ENCODE data around the gene FAM149A. TPM values are rescaled to one million over a fixed set of nuclear protein-coding genes. Genes with fewer than 3 reads are reported as not detected.

The FAM149A gene
- polyA plus RNA-seq, 1 donor, result 5.8 TPM

DNA sequence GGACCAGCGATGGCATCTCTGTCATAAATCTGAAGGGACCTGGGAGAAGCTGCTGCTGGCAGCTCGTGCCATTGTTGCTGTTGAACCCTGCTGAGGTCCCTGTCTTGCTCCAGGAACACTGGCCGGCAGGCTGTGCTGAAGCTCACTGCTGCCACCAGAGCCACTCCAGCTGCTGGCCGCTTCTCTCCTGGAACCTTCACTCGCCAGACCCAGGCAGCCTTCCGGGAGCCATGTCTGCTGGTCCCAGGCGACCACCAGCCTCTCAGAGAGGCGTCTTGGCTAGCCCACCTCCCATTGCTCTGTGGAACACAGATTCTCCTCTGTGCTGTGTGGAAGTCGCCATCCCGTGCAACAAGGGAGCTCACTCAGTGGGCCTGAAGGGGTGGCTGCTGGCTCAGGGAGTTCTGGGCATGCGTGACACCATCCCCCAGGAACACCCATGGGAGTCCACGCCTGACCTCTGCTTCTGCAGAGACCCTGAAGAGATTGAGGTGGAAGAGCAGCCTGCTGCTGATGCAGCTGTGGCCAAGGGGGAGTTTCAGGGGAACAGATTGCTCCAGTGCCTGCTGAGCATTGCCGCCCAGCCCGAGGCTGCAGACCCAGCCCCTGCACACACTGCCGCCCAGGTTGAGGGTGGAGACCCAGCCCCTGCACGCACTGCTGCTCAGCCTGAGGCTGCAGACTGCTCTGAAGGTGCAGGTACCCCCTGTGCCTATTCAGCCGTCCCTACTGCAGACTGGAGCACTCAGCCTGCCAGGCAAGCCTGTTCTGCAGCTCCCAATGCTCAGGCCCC, 53.7 kb downstream of the FAM149A start:
- DNase-seq (ENCODE audit: low read depth), result no peak

- no peak for DNase-seq (ENCODE audit: low read depth)
These were observed 54.5 kb downstream of the FAM149A start for GRCh38 chr4:186158966-186159365.

- no peak for DNase-seq (ENCODE audit: low read depth)
These were observed 55.1 kb downstream of the FAM149A start for GRCh38 chr4:186159613-186160012.

DNA sequence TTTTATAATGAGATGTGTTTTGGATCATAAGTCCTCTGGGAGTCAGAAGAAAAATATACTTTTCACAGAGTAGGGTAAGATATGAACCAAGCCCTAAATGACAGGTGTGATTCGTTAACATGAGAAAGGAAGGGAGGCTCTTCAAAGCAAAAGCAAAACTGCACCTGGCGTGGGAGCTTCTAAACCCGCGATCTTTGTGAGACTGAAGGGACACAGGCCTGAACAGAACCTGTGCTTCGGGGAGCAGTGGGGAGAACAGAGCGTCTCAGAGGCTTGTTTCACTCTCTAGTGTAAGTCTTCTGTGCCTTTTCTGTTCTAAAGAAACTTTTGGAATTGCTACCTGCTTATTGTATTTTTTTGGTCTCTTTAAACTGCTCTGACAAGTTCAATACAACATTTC, 56.6 kb downstream of the FAM149A start:
- DNase-seq (ENCODE audit: low read depth), result no peak

- DNase-seq (ENCODE audit: low read depth), result no peak
These were observed 62.5 kb downstream of the FAM149A start for GRCh38 chr4:186166852-186167512.

DNA sequence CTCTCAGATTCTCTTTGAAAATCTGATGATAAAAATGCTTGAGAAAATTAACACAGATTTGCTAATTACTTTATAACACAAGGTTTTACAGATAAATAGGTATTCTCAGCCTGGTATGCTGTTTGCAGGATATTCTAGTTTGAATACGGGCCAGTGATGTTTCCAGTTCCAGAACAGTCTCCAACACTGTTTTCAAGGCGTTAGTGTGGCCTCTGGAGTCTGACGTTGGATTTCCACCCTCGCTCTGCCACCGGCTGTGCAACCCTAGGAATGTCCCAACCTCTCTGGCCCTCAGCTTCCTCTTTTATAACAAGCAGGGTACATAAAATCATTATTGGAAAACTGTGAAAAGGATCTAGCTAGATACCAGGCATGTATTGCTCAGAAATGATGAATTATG, 63.1 kb downstream of the FAM149A start:
- DNase-seq (ENCODE audit: low read depth), result no peak

GRCh38 chr4:186168750-186169149, 64.2 kb downstream of the FAM149A start:
- no peak for DNase-seq (ENCODE audit: low read depth)

GRCh38 chr4:186169333-186169944, 64.9 kb downstream of the FAM149A start:
- no peak for DNase-seq (ENCODE audit: low read depth)

DNA sequence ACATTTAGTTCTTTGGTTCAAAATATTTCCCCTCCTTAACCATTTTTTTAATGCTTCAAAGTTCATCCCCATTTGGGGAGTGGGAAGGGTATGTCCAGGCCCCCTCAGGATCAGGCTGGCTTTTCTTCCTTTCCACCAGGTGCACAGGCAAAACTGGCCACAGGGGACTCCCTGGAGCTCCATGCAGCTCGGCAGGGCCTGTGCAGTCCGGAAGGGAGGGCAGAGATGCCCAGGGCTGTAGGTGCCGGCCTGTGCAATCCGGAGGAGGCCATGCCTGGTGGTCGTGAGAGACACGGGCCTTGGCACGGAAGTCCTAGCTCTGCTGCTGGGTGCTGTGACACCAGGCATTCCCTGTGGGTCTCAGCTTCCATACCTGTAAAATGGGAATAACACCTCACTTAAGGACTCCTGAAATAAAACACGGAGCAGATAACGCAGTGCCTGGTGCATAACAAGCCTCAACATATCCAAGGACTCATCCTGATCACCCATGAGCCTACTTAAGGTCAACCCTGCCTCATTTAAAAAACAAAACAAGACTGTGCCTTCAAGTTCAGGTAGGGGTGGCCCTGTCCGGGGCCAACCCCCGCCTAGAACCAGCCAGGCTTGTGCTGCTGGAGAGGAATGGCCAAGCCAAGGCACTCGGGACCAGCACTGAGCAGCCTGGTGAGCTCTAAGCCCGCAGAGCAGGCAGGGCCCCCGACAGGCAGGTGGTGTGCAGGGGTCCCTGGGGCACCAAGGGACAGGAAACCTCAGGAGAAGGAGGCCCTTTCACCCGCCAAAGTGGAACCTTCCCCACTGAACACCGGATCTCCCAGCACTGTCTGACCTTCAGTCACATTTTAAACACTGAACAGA, 65.7 kb downstream of the FAM149A start:
- no peak for DNase-seq (ENCODE audit: low read depth)

DNA sequence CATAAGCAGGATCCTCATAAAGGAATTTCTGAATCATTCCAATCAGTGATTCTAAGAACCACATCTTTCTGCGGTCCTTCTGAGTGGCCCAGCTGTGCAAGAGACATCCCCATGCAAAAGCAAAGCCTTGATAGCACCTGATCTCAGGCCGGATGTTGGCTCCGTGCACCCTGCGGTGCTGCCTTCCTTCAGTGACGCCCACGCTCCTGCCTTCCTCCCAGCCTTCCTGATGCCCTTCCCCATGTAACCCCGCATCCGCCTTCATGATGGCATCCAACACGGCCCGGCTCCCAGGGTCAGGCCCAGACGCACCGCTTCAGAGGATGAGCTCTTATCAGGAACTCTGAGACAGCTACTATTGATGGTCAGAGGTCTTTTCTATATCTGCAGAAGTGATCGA, 66.5 kb downstream of the FAM149A start:
- no peak for DNase-seq (ENCODE audit: low read depth)

DNA sequence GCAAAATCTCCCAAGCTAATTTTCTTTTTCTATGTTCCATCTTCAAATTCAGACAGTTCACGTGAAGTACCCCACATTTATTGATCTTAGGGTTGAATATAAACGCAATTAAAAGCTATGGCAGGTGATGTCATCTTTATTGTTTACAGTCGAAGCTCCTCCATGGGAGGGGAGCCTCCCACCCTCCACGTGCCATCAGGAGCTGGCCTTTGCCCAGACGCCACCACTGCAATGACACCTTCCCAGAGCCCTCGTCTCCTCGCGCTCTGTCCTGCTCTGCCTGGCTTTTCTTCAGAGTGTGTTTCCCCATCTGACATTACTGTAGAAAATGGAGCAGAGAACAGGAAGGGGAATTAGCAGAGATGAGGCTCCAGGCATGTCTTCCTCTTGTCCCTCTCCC, 68.0 kb downstream of the FAM149A start:
- no peak for DNase-seq (ENCODE audit: low read depth)

GRCh38 chr4:186188107-186188506, 83.6 kb downstream of the FAM149A start:
- no peak for DNase-seq (ENCODE audit: low read depth)

DNA sequence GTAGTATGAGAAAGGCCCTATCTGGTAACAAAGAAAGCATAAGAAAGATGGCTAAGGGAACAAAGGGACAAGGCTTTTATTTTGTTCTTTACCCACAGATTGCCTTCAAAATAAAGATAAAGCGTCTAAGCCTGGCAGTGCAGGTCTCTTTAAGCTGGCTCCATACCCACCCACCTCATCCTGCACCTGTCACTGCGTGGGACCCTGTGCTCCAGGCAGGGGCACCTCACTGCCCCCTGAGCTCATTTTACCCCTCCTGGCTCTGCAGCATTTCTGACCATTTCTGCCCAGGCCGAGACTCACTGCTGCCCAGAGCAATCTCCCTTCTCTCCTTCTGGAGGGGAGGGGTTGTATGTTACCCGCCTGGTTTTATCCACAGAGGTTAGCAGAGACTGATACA, 85.2 kb downstream of the FAM149A start:
- DNase-seq (ENCODE audit: low read depth), result no peak

- DNase-seq (ENCODE audit: low read depth), result no peak
These were observed 86.2 kb downstream of the FAM149A start for GRCh38 chr4:186190581-186191199.

DNA sequence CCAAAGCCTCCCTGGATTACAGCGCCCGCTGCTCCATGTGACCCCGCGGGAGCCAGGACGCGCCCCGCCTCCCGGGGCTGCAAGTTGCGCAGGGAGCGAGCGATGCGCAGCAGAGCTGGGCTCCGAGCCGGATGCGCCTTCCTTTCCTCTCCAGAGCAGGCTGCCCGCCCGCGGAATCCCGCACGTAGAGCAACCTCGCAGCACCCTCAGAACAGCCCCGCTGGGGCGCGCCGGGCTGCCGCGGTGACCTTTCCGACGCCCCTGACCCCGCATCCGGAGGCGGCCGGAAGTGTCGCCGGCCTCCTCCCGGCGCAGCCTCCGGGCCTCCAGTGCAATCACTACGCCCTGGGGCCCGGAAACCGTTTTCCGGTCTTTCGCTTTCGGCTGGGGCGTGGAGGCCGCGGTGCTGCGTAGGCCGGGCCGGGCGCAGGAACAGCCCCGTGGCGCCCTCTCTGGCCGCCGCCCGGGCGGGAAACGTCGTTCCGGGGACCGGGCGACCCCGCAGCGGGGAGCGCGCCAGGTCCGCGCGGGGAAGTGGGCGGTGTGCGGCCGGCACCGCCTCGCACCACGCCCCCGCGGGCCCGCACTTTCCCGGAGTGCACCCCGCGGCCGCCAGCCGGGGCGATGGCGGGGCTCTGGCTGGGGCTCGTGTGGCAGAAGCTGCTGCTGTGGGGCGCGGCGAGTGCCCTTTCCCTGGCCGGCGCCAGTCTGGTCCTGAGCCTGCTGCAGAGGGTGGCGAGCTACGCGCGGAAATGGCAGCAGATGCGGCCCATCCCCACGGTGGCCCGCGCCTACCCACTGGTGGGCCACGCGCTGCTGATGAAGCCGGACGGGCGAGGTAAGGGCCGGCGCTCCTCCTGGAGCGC, 86.9 kb downstream of the FAM149A start, which contains the start of gene CYP4V2:
TSS of gene CYP4V2 (plus strand) at position 368 of the 866 bp plus-strand sequence. CDS start at position 625, 257 bp downstream.
- DNase-seq (ENCODE audit: low read depth), result no peak

DNA sequence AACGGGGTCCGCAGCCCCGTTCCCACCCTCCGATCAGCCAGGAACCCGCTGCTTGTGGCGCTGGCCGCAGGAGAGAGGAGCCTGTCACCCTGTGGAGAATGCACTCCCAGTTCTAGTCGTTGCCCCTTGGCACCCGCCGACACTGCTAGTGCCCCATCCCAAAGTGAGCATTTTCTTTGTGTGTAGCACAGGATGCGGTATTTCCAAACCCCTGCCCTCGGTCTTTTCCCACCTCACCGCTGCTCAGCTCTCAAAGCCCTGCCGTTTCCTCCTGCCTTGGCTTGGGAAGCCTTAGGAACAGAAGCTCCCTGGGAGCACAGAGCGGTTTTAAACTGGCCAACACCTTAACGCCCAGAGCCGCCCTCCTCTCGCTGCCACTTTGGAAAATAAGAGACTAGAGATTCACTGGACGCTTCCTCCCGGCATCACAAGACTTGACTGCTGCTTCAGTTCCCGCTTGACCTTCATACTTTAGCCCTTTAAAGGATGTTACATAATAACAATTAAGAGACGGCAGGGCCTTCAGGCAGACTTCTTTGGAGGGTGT, 87.6 kb downstream of the FAM149A start:
- no peak for DNase-seq (ENCODE audit: low read depth)

DNA sequence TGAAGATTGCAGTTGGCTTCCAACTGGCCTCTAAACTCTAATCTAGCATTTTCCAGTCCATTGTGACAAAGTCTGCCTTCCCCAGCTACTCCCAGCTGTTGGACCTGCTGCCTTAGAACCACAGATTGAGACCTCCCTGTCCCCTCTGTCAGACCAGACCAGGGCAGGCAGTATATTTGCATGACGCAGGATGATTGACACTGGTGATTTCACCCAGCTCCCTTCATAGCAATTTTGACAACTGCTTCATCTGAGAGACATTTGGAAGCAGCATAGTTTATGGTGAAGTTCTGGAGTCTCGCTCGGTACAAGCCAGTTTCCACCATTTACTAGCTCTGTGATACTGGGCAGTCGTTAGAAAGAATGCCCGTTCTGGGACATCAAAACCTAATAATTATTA, 89.3 kb downstream of the FAM149A start:
- DNase-seq (ENCODE audit: low read depth), result no peak

DNA sequence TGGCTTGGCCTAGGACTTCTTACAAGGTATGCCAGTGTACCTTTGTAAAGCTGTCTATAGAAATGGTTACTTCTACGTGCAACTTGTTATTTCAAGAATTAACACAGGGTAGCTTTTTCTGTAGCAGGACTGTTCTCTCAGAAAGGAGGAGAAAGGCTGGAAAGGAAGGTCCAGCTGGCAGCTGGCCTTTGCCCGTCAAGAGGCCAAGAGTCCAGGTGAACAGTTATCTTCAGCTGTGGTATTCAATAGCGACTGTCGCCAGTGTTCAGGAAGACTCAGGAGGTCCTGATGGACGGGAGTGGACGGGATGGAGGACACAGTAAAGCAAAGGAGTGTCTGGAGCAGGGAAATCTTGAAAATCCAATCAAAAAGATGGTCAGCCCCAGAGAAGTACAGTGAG, 91.6 kb downstream of the FAM149A start:
- DNase-seq (ENCODE audit: low read depth), result no peak

GRCh38 chr4:186200516-186200915, 96.0 kb downstream of the FAM149A start:
- DNase-seq (ENCODE audit: low read depth), result no peak

- no peak for DNase-seq (ENCODE audit: low read depth)
These were observed 96.5 kb downstream of the FAM149A start for GRCh38 chr4:186201010-186201409.
